H1 (cell line): Measurements from ENCODE around the gene PEX14. TPM values are rescaled to one million over a fixed set of nuclear protein-coding genes. Genes with fewer than 3 reads are reported as not detected.

ENCODE experiments used
- CTCF ChIA-PET: fragments of 300-600 bp; sonication (Branson Sonifier 250); formaldehyde crosslinking; loops from one replicate; lab custom pipeline; 2021; ENCODE audit not compliant: partially characterized antibody; lab: Charles Lee
- POLR2A ChIA-PET: fragments of 300-600 bp; sonication (Branson Sonifier 250); formaldehyde crosslinking; loops from one replicate; lab custom pipeline; 2021; ENCODE audit warnings: inconsistent platforms; ENCODE audit not compliant: partially characterized antibody; lab: Charles Lee
- DNase-seq, 2 experiments: peaks; one replicate each; pipeline versions ENCODE4 v3.0.0 to v3.0.0-alpha.2; 2010 to 2022; ENCODE audit warnings: low spot score in 2 of 2, low read depth in 1 of 2, mixed read lengths in 1 of 2
- FAIRE-seq: peaks from 2 replicates; lab custom pipeline; 2011; peaks lifted over from hg19 to GRCh38; lab: Jason Lieb, UNC
- H2AFZ ChIP-seq: 2 replicates; pipeline ENCODE4 v1.8.1; 2012; ENCODE audit warnings: low read length, inconsistent platforms
- H2AK5ac ChIP-seq: 2 replicates; pipeline ENCODE4 v1.6.1; 2013; ENCODE audit warnings: low read depth, low read length
- H2BK120ac ChIP-seq: replicated peaks from 2 replicates; pipeline ENCODE3; 2013; ENCODE audit warnings: low read depth, low read length, inconsistent platforms
- H2BK12ac ChIP-seq: 2 replicates; pipeline ENCODE4 v1.6.1; 2013; ENCODE audit warnings: low read depth, low read length
- H2BK15ac ChIP-seq: 2 replicates; pipeline ENCODE4 v1.6.1; 2013; ENCODE audit warnings: low read length
- H2BK20ac ChIP-seq: 2 replicates; pipeline ENCODE4 v1.6.1; 2013; ENCODE audit warnings: low read length
- H2BK5ac ChIP-seq: 2 replicates; pipeline ENCODE4 v1.6.1; 2013; ENCODE audit warnings: low read depth, low read length
- H3K14ac ChIP-seq: 2 replicates; pipeline ENCODE4 v1.6.1; 2013; ENCODE audit warnings: inconsistent platforms; ENCODE audit not compliant: insufficient read length
- H3K18ac ChIP-seq: 2 replicates; pipeline ENCODE4 v1.6.1; 2013; ENCODE audit warnings: low read length; ENCODE audit errors: extremely low read depth
- H3K23ac ChIP-seq: 2 replicates; pipeline ENCODE4 v1.6.1; 2013; ENCODE audit warnings: inconsistent platforms; ENCODE audit not compliant: insufficient read length
- H3K23me2 ChIP-seq: 2 replicates; pipeline ENCODE4 v1.6.1; 2013; ENCODE audit warnings: low read depth, low read length
- H3K27ac ChIP-seq: 2 replicates; pipeline ENCODE4 v1.6.1; 2011; ENCODE audit warnings: low read depth, low read length, inconsistent platforms
- H3K27me3 ChIP-seq, 4 experiments: replicated peaks in 1 of 4; 1 replicate in 1 of 4; 2 replicates in 3 of 4; pipeline versions ENCODE4 v1.6.1 to v1.8.1; 2011 to 2013; ENCODE audit warnings: low read length in 3 of 4, mild to moderate bottlenecking in 3 of 4, inconsistent platforms in 2 of 4, mixed read lengths in 2 of 4, moderate library complexity in 1 of 4; ENCODE audit not compliant: control insufficient read depth in 3 of 4, insufficient read depth in 3 of 4; ENCODE audit errors: extremely low read depth in 1 of 4
- H3K36me3 ChIP-seq, 4 experiments: 2 replicates each; pipeline versions ENCODE4 v1.6.1 to v1.8.1; 2011 to 2013; ENCODE audit warnings: mild to moderate bottlenecking in 4 of 4, low read length in 3 of 4, moderate library complexity in 2 of 4, control low read depth in 1 of 4, inconsistent platforms in 1 of 4; ENCODE audit not compliant: insufficient read depth in 4 of 4, control insufficient read depth in 2 of 4
- H3K4ac ChIP-seq: replicated peaks from 2 replicates; pipeline ENCODE3; 2013; ENCODE audit warnings: low read length, low read depth, mixed read lengths, inconsistent platforms; ENCODE audit not compliant: insufficient read length
- H3K4me1 ChIP-seq, 4 experiments: replicated peaks in 1 of 4; 1 replicate in 1 of 4; 2 replicates in 3 of 4; pipeline versions ENCODE4 v1.6.1 to v1.8.1; 2011 to 2013; ENCODE audit warnings: low read length in 3 of 4, inconsistent platforms in 2 of 4, mixed read lengths in 1 of 4; ENCODE audit not compliant: insufficient read depth in 4 of 4, control insufficient read depth in 3 of 4
- H3K4me2 ChIP-seq, 2 experiments: 2 replicates each; pipeline versions ENCODE4 v1.6.1 to v1.8.1; 2011 to 2013; ENCODE audit warnings: low read depth in 2 of 2, low read length in 2 of 2, control low read depth in 1 of 2, inconsistent platforms in 1 of 2, mild to moderate bottlenecking in 1 of 2; ENCODE audit not compliant: insufficient read depth in 1 of 2
- H3K4me3 ChIP-seq, 4 experiments: fragments of 200-600, 300-600 bp in 1 of 4; sonication (generic), shearing (Covaris generic), sonication (Bioruptor Twin) in 1 of 4; 2 replicates each; pipeline versions ENCODE4 v1.5.1 to v1.8.1; 2011 to 2016; ENCODE audit warnings: low read length in 4 of 4, low read depth in 3 of 4, control low read depth in 2 of 4, inconsistent platforms in 2 of 4, mild to moderate bottlenecking in 2 of 4, mixed read lengths in 1 of 4, moderate library complexity in 1 of 4; ENCODE audit not compliant: insufficient read depth in 2 of 4; ENCODE audit errors: extremely low read depth in 1 of 4
- H3K56ac ChIP-seq: replicated peaks from 2 replicates; pipeline ENCODE3; 2013; ENCODE audit warnings: low read depth, mild to moderate bottlenecking, mixed read lengths, low read length, inconsistent platforms; ENCODE audit not compliant: insufficient read length
- H3K79me1 ChIP-seq: 2 replicates; pipeline ENCODE4 v1.6.1; 2013; ENCODE audit warnings: low read depth, low read length, control low read depth
- H3K79me2 ChIP-seq, 2 experiments: 2 replicates each; pipeline versions ENCODE4 v1.6.1 to v1.8.1; 2012 to 2013; ENCODE audit warnings: low read length in 2 of 2, mild to moderate bottlenecking in 2 of 2, inconsistent platforms in 1 of 2; ENCODE audit not compliant: insufficient read depth in 2 of 2, control insufficient read depth in 1 of 2
- H3K9ac ChIP-seq, 4 experiments: replicated peaks in 1 of 4; 1 replicate in 1 of 4; 2 replicates in 3 of 4; pipeline versions ENCODE4 v1.6.1 to v1.8.1; 2011 to 2013; ENCODE audit warnings: low read depth in 3 of 4, low read length in 3 of 4, control low read depth in 2 of 4, mild to moderate bottlenecking in 2 of 4, moderate library complexity in 2 of 4, inconsistent platforms in 1 of 4; ENCODE audit errors: extremely low read depth in 1 of 4
- H3K9me3 ChIP-seq, 2 experiments: 2 replicates each; pipeline versions ENCODE4 v1.6.1 to v1.8.1; 2012 to 2013; ENCODE audit warnings: mild to moderate bottlenecking in 2 of 2, moderate library complexity in 2 of 2, control low read depth in 1 of 2, inconsistent platforms in 1 of 2, low read depth in 1 of 2, low read length in 1 of 2, mixed read lengths in 1 of 2; ENCODE audit not compliant: insufficient read depth in 2 of 2
- H4K20me1 ChIP-seq, 2 experiments: replicated peaks in 1 of 2; 2 replicates each; pipeline versions ENCODE3 to v1.8.1; 2011 to 2013; ENCODE audit warnings: inconsistent platforms in 2 of 2, low read length in 2 of 2, mild to moderate bottlenecking in 1 of 2; ENCODE audit not compliant: insufficient read depth in 2 of 2, control insufficient read depth in 1 of 2
- H4K5ac ChIP-seq: 2 replicates; pipeline ENCODE4 v1.6.1; 2013; ENCODE audit warnings: low read length, low read depth, mixed read lengths, inconsistent platforms; ENCODE audit not compliant: insufficient read length
- H4K8ac ChIP-seq: 2 replicates; pipeline ENCODE4 v1.8.0; 2013; ENCODE audit warnings: mild to moderate bottlenecking, moderate library complexity, low read length, inconsistent platforms; ENCODE audit not compliant: insufficient read depth; ENCODE audit errors: extremely low read depth
- H4K91ac ChIP-seq: replicated peaks from 2 replicates; pipeline ENCODE3; 2013; ENCODE audit warnings: low read length, mixed read lengths, inconsistent platforms; ENCODE audit not compliant: insufficient read length
- KDM1A ChIP-seq: fragments of 200-600, 300-600 bp; sonication (generic); IDR thresholded peaks from 2 replicates; pipeline ENCODE4 v1.7.1; 2016; ENCODE audit warnings: mild to moderate bottlenecking, low read length, borderline replicate concordance
- TBP ChIP-seq: IDR thresholded peaks from 2 replicates; pipeline ENCODE4 v1.6.1; 2011; ENCODE audit warnings: low read depth, low read length, improper control_type of control experiment
- WGBS, 2 experiments: shearing (Covaris generic) in 1 of 2; methylation state at CpG; one replicate each; pipeline versions ENCODE4 v1.1.6 to v1.1.7; 2013 to 2015; ENCODE audit warnings: low lambda C conversion rate in 2 of 2, mixed read lengths in 2 of 2, inconsistent platforms in 1 of 2, low coverage in 1 of 2, missing lambda C conversion rate in 1 of 2; ENCODE audit not compliant: insufficient replicate concordance in 2 of 2, insufficient coverage in 1 of 2, insufficient read length in 1 of 2; ENCODE audit errors: extremely low coverage in 1 of 2, missing lambda C conversion rate in 1 of 2; 5-methylcytosine and 5-hydroxymethylcytosine counted together
- polyA plus RNA-seq, 7 experiments: library from polyadenylated mRNA; depleted of rRNA in 3 of 7; stranded (reverse) in 5 of 7; unstranded in 2 of 7; fragments of >200 nt in 5 of 7; fragments of 200-250 nt in 2 of 7; gene quantifications; 1 replicate in 5 of 7; 2 replicates in 1 of 7; 4 replicates in 1 of 7; pipeline versions ENCODE4 v1.2.1 to v1.2.3, GENCODE V29; 2011 to 2013; ENCODE audit warnings: missing spikeins in 2 of 7, mixed read lengths in 2 of 7
- total RNA-seq: library from RNA; stranded (reverse); fragmentation: NEBNext Ultra II Directional; extraction: Animal tissue kit (Norgen Biotek cat#: 25700); gene quantifications from 2 replicates; pipeline ENCODE4 v1.2.1, GENCODE V29; 2021

The PEX14 gene
- total and polyA plus RNA-seq, 2 of the 8 experiments (the other 6 are each of a cell fraction or from before 2014, with no cell fraction given) = 13.0 to 19.8 TPM

GRCh38 chr1:10620776-10621175 is 146.0 kb downstream of the PEX14 start:
- no peak overlapping the region for H2AFZ ChIP-seq
- no peak overlapping the region for H2BK5ac ChIP-seq
- H3K23me2 ChIP-seq = no peaks in the 10 kb centered on the region
- H3K9ac ChIP-seq = no peak overlapping the region
- CTCF ChIA-PET = interaction anchor here (0.8 to 2.5 kb wide), 2 partner anchors 11 to 26 kb away, joined by 3 to 8 read pairs; no protein-coding TSS in a partner anchor
- no peaks in the 10 kb centered on the region for H4K20me1 ChIP-seq
- no peak for DNase-seq
- H2BK12ac ChIP-seq = no peak overlapping the region
- peaks cover 3% of the 10 kb centered on the region; the same call in 1 of the 2 replicates for H3K79me1 ChIP-seq
- H3K56ac ChIP-seq = no peak overlapping the region
- no peak overlapping the region for H4K5ac ChIP-seq
- WGBS, 2 experiments = 96% methylated on average over 12 of the region's 12 CpGs; no CpG with 5 or more reads in 1 of the 2 experiments
- H3K4ac ChIP-seq = no peak overlapping the region
- peaks cover 0 to 5% (median 2%) of the 10 kb centered on the region in 4 experiments; a peak in 2 of 7 replicates for H3K4me1 ChIP-seq
- no peak overlapping the region for H4K91ac ChIP-seq
- H2BK20ac ChIP-seq = no peak overlapping the region
- H3K79me2 ChIP-seq = no peaks in the 10 kb centered on the region
- H2BK120ac ChIP-seq = no peak overlapping the region
- H3K9me3 ChIP-seq = no peaks in the 10 kb centered on the region
- H3K23ac ChIP-seq = no peak overlapping the region
- no peaks in the 10 kb centered on the region for H3K27me3 ChIP-seq
- no peak overlapping the region for H3K18ac ChIP-seq
- H2AK5ac ChIP-seq = no peak overlapping the region
- H4K8ac ChIP-seq = no peak overlapping the region
- no peak overlapping the region for H3K4me3 ChIP-seq
- no peak overlapping the region for H2BK15ac ChIP-seq
- no peaks in the 10 kb centered on the region; a peak in 2 of 8 replicates for H3K36me3 ChIP-seq
- H3K27ac ChIP-seq = no peak overlapping the region
- no peak overlapping the region for H3K14ac ChIP-seq
- no peak overlapping the region for H3K4me2 ChIP-seq
- TF ChIP-seq TBP (no peak), KDM1A (no peak)
- no peak for FAIRE-seq
- POLR2A ChIA-PET = interaction anchor here (0.6 kb wide), 1 partner anchor 8 kb away, joined by 3 read pairs; no protein-coding TSS in a partner anchor
